ENCODE measurements around the gene TRAPPC3. TPM values are rescaled to one million over a fixed set of nuclear protein-coding genes. Genes with fewer than 3 reads are reported as not detected.

The TRAPPC3 gene
- total RNA-seq, 2 experiments from 2014 or later: 43.8 to 53.8 TPM

- Mint-ChIP-seq H3K4me3 (peak overlapping the region; percentile 88), H3K27ac (peak overlapping the region; percentile 89), H3K4me1 (peaks cover 64% of the 10 kb centered on the region), H3K36me3 (ENCODE audit: low read depth) (peaks cover 37% of the 10 kb centered on the region), H3K9me3 (ENCODE audit: low read depth) (no peaks in the 10 kb centered on the region), H3K27me3 (no peaks in the 10 kb centered on the region)
- ATAC-seq: no peak
- peak; percentile 47 for DNase-seq
- ChIA-PET CTCF (interaction anchor here (5.8 kb wide), 1 partner anchor 8 kb away, joined by 65 read pairs; the partner anchor contains the start of gene TRAPPC3), POLR2A (interaction anchor here (3.7 kb wide), 1 partner anchor 9 kb away, joined by 34 read pairs; the partner anchor contains the start of gene TRAPPC3)
- intact Hi-C loops (cut with DNase I, micrococcal nuclease): loop anchor here (1.0 to 5.0 kb wide), 3 partner anchors 9 to 1291 kb away; partner anchors contain the start of genes SFPQ (in 1 of the 2) and TRAPPC3 (in 1 of the 2)
Measured at GRCh38 chr1:36157973-36158826, 8.9 kb upstream of the TRAPPC3 start.

GRCh38 chr1:36157115-36157903 lies 8.0 kb upstream of the TRAPPC3 start:
- Mint-ChIP-seq H3K9me3 (ENCODE audit: low read depth) (no peaks in the 10 kb centered on the region), H3K4me1 (peaks cover 63% of the 10 kb centered on the region), H3K27me3 (no peaks in the 10 kb centered on the region), H3K36me3 (ENCODE audit: low read depth) (peaks cover 35% of the 10 kb centered on the region), H3K27ac (peak overlapping the region; percentile 89), H3K4me3 (peak overlapping the region; percentile 88)
- ATAC-seq (no peak), DNase-seq (peak; percentile 32)
- intact Hi-C loops (cut with DNase I, micrococcal nuclease): loop anchor here (1.0 to 5.0 kb wide), 3 partner anchors 8 to 1290 kb away; partner anchors contain the start of genes SFPQ (in 1 of the 2) and TRAPPC3 (in 1 of the 2)
- POLR2A ChIA-PET: interaction anchor here (1.0 to 1.2 kb wide), 2 partner anchors 67 to 230 kb away, joined by 3 to 4 read pairs; partner anchors contain the start of gene THRAP3
- CTCF ChIA-PET: interaction anchor here (0.6 to 1.3 kb wide), 3 partner anchors 58 to 144 kb away, joined by 3 read pairs; no protein-coding TSS in a partner anchor

GRCh38 chr1:36156329-36157114 lies 7.2 kb upstream of the TRAPPC3 start:
- CTCF ChIA-PET: interaction anchor here (0.6 to 1.3 kb wide), 4 partner anchors 32 to 145 kb away, joined by 3 to 4 read pairs (median 3); no protein-coding TSS in a partner anchor
- intact Hi-C loops (cut with DNase I, micrococcal nuclease): loop anchor here (1.0 to 5.0 kb wide), 5 partner anchors 7 to 1289 kb away; partner anchors contain the start of genes SFPQ (in 1 of the 2), THRAP3 (in 1 of the 2) and TRAPPC3 (in 1 of the 2)
- H3K27me3 Mint-ChIP-seq: no peaks in the 10 kb centered on the region

GRCh38 chr1:36155408-36156328 lies 6.4 kb upstream of the TRAPPC3 start, which contains the start of gene MAP7D1:
TSS of gene MAP7D1 (plus strand) at chr1:36156160. CDS start at chr1:36156418, 258 bp downstream.
- CTCF ChIA-PET: interaction anchor here (0.7 to 1.4 kb wide), 5 partner anchors 33 to 1079 kb away, joined by 3 to 6 read pairs (median 5); no protein-coding TSS in a partner anchor

More at GRCh38 chr1:36156329-36157114, 7.2 kb upstream of the TRAPPC3 start:
- Mint-ChIP-seq H3K4me1 (peaks cover 63% of the 10 kb centered on the region), H3K36me3 (ENCODE audit: low read depth) (peaks cover 28% of the 10 kb centered on the region), H3K4me3 (peak overlapping the region; percentile 88), H3K27ac (peak overlapping the region; percentile 89), H3K9me3 (ENCODE audit: low read depth) (no peaks in the 10 kb centered on the region)
- ATAC-seq: peak; percentile 20
- DNase-seq: peak; percentile 82
- POLR2A ChIA-PET: interaction anchor here (0.9 to 1.2 kb wide), 4 partner anchors 67 to 230 kb away, joined by 3 to 5 read pairs (median 4); partner anchors contain the start of gene THRAP3

GRCh38 chr1:36154765-36155407 lies 5.6 kb upstream of the TRAPPC3 start:
- H3K27me3 Mint-ChIP-seq: no peaks in the 10 kb centered on the region

More at GRCh38 chr1:36155408-36156328, 6.4 kb upstream of the TRAPPC3 start, which contains the start of gene MAP7D1:
- no peaks in the 10 kb centered on the region for H3K27me3 Mint-ChIP-seq
- peak within 1 kb of the TSS; percentile 88 for H3K4me3 Mint-ChIP-seq
- H3K27ac Mint-ChIP-seq: peak within 1 kb of the TSS; percentile 90
- ATAC-seq (peak; percentile 57), DNase-seq (peak; percentile 92)
- POLR2A ChIA-PET: interaction anchor here (0.9 to 1.0 kb wide), 2 partner anchors 68 kb away, joined by 4 to 5 read pairs; partner anchors contain the start of gene THRAP3
- no peaks in the 10 kb centered on the region for H3K9me3 Mint-ChIP-seq (ENCODE audit: low read depth)
- H3K36me3 Mint-ChIP-seq (ENCODE audit: low read depth): peaks cover 24% of the 10 kb centered on the region
- intact Hi-C loops (cut with DNase I, micrococcal nuclease): loop anchor here in 1 of 2 experiments (1.0 to 5.0 kb wide), 4 partner anchors 69 to 1288 kb away; partner anchors contain the start of genes SFPQ and THRAP3
- peaks cover 68% of the 10 kb centered on the region for H3K4me1 Mint-ChIP-seq

GRCh38 chr1:36154335-36154734 lies 5.0 kb upstream of the TRAPPC3 start:
- Mint-ChIP-seq H3K9me3 (ENCODE audit: low read depth) (no peaks in the 10 kb centered on the region), H3K27ac (peak overlapping the region; percentile 90), H3K36me3 (ENCODE audit: low read depth) (peaks cover 15% of the 10 kb centered on the region), H3K4me1 (peaks cover 66% of the 10 kb centered on the region), H3K27me3 (no peaks in the 10 kb centered on the region), H3K4me3 (peak overlapping the region; percentile 78)
- ATAC-seq (no peak), DNase-seq (no peak)
- ChIA-PET POLR2A (no interaction called here), CTCF (interaction anchor here (1.2 to 1.4 kb wide), 3 partner anchors 34 to 146 kb away, joined by 5 to 7 read pairs (median 5); no protein-coding TSS in a partner anchor)
- intact Hi-C loops (cut with DNase I, micrococcal nuclease): loop anchor here in 1 of 2 experiments (5.0 kb wide), 1 partner anchor 1323 kb away; no protein-coding TSS in a partner anchor

More at GRCh38 chr1:36154765-36155407, 5.6 kb upstream of the TRAPPC3 start:
- Mint-ChIP-seq H3K27ac (peak overlapping the region; percentile 90), H3K9me3 (ENCODE audit: low read depth) (no peaks in the 10 kb centered on the region), H3K36me3 (ENCODE audit: low read depth) (peaks cover 21% of the 10 kb centered on the region), H3K4me3 (peak overlapping the region; percentile 78), H3K4me1 (peaks cover 68% of the 10 kb centered on the region)
- intact Hi-C loops (cut with DNase I, micrococcal nuclease): loop anchor here in 1 of 2 experiments (5.0 kb wide), 3 partner anchors 963 to 1322 kb away; partner anchors contain the start of gene SFPQ
- ChIA-PET POLR2A (no interaction called here), CTCF (interaction anchor here (0.7 to 1.4 kb wide), 3 partner anchors 131 to 1078 kb away, joined by 5 to 6 read pairs (median 5); no protein-coding TSS in a partner anchor)
- no peak for ATAC-seq
- DNase-seq: peak; percentile 26

GRCh38 chr1:36153476-36153875 lies 4.2 kb upstream of the TRAPPC3 start:
- H3K27ac Mint-ChIP-seq: peak overlapping the region; percentile 84
- H3K9me3 Mint-ChIP-seq (ENCODE audit: low read depth): no peaks in the 10 kb centered on the region
- ChIA-PET POLR2A (no interaction called here), CTCF (interaction anchor here (0.9 to 1.4 kb wide), 4 partner anchors 9 to 132 kb away, joined by 3 to 7 read pairs (median 4); no protein-coding TSS in a partner anchor)
- no peaks in the 10 kb centered on the region for H3K27me3 Mint-ChIP-seq
- peaks cover 64% of the 10 kb centered on the region for H3K4me1 Mint-ChIP-seq
- DNase-seq: no peak
- intact Hi-C loops (cut with DNase I, micrococcal nuclease): loop anchor here in 1 of 2 experiments (5.0 kb wide), 1 partner anchor 1324 kb away; no protein-coding TSS in a partner anchor
- peak overlapping the region; percentile 18 for H3K4me3 Mint-ChIP-seq
- no peak for ATAC-seq
- H3K36me3 Mint-ChIP-seq (ENCODE audit: low read depth): peaks cover 13% of the 10 kb centered on the region

GRCh38 chr1:36151845-36152203 lies 2.5 kb upstream of the TRAPPC3 start:
- CTCF ChIA-PET: interaction anchor here (0.7 to 3.9 kb wide), 5 partner anchors 10 to 592 kb away, joined by 3 to 65 read pairs (median 4); no protein-coding TSS in a partner anchor
- Mint-ChIP-seq H3K4me3 (peak overlapping the region; percentile 6), H3K4me1 (peaks cover 65% of the 10 kb centered on the region), H3K27ac (peak overlapping the region; percentile 90), H3K9me3 (ENCODE audit: low read depth) (no peaks in the 10 kb centered on the region), H3K36me3 (ENCODE audit: low read depth) (peaks cover 2% of the 10 kb centered on the region), H3K27me3 (no peaks in the 10 kb centered on the region)
- no peak for ATAC-seq
- intact Hi-C loops (cut with DNase I, micrococcal nuclease): loop anchor here in 1 of 2 experiments (5.0 kb wide), 1 partner anchor 1325 kb away; no protein-coding TSS in a partner anchor
- peak; percentile 70 for DNase-seq
- POLR2A ChIA-PET: interaction anchor here (1.1 to 1.5 kb wide), 2 partner anchors 9 to 74 kb away, joined by 3 to 4 read pairs; no protein-coding TSS in a partner anchor

Data from activated CD4-positive, alpha-beta T cell treated with anti-CD3 and anti-CD28 coated beads for 36 hours (primary cell).